ENCODE measurements around the gene ATXN2.

Gene ATXN2

DNA sequence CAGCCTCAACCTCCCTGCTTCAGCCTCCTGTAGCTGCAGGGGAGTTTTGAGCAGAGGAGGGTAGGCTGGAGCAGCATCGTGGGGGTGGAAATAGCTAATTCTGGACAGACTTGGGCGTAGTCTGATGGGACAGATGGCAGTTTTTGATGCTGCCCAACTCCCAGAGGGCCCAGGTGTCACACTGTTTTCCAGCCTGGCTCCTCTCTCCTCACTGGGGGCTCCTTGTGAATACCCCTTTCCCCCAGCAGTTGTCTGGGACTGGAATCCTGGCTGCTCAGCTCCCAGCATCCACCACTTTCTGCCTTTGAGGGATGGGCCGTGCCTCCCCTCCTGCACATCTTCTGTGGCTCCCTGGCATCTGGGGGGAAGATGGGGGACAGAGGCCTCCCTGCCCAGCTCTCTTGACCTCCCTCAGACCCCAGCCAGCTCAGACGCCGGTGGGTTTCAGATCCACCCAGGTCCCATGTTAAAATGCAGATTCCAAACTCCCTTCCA is 159.4 kb downstream of the ATXN2 start:
- no peak for TF ChIP-seq CTCF (IDR thresholded peaks at IDR 0.05)

- no peak for TF ChIP-seq CTCF (IDR thresholded peaks at IDR 0.05)
These were observed 160.6 kb downstream of the ATXN2 start for GRCh38 chr12:111438481-111438880.

GRCh38 chr12:111437816-111438454 is 161.2 kb downstream of the ATXN2 start:
- no peak for TF ChIP-seq CTCF (IDR thresholded peaks at IDR 0.05)

DNA sequence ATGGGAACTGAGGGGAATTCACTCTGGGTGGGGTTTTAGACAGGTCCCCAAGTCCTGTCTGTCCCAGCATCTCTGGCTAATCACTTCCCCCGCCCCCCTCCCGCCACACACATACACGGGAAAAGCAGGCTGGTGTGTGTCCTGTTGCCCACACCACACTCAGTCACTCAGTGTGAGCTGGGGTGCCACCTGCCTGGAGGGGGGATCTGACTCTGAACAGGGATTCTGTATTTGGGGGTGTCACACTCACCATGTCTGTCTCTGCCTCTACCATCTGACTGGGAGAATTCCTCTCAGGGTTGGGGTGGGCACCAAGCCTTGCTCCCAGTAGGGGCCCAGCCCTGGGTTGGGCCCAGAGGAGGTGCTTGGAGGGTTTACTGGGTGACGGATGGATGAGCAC is 162.3 kb downstream of the ATXN2 start:
- TF ChIP-seq CTCF (IDR thresholded peaks at IDR 0.05): no peak

DNA sequence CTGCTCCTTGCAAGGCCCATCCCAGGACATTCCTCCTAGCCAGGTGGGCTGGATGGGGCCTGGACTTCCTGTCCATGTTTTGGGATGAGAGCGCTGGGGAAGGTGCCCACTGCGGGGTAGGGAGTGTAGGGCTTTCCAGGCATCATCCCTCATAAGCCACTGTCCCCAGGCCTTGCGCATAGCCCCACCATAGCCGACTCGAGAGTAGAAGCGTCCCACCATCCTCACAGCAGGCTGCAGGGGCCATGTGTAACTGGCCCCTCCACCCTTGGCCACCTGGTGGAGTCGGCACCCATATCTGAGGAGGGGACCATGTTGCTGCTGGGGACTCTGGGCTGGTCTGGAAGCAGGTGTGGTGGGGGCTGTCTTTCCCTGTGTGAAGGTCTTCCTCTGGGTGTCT is 162.8 kb downstream of the ATXN2 start:
- TF ChIP-seq CTCF (IDR thresholded peaks at IDR 0.05): no peak

GRCh38 chr12:111435661-111436201 is 163.4 kb downstream of the ATXN2 start:
- TF ChIP-seq CTCF (IDR thresholded peaks at IDR 0.05): no peak

DNA sequence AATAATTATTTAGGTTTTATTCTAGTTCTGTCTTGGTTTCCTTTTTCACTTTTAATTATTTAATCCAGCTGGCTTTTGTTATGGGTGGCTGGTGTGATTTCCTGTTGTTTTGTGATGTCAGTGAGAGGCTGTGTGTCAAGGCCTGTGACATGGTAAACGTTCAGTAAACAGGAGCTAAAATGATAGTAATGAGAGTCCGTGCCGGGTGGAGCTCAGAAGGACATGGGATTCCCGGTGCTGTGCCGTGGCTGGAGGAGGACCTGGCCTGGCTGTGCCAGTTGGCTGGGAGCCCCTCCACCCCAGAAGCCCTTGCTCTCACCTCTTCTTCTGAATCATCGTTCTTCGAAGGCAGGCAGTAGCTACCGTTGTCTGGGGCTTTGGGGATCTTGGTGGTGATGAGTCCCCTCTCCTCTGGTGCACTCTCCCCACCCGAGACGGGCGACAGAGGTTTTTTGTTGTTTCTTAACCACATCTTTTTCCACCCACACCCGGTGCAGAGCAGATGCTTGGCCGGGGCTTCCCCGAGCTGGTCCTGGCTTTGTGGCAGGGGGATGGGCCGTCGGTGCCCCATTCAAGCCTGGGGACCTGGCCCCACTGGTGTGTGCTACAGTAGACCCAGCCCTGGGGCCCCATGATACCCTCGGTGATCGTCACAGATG is 164.3 kb downstream of the ATXN2 start:
- TF ChIP-seq CTCF (IDR thresholded peaks at IDR 0.05): no peak
